Subcutaneous abdominal adipose tissue (tissue), 5 donors: Measurements from ENCODE around the gene IFITM2.
"Not testable (repeated sequence)": the region's sequence is repeated elsewhere in the genome, so short reads cannot be mapped to it uniquely, and the experiment has no call there.

ENCODE experiments used
- H3K27ac ChIP-seq: one replicate; pipeline ENCODE4 v1.7.0; 2013; ENCODE audit warnings: low read depth, mild to moderate bottlenecking, inconsistent platforms, low read length, moderate library complexity
- H3K27me3 ChIP-seq, 5 donors: one replicate each; pipeline ENCODE4 v1.7.0; 2013; ENCODE audit warnings: low read length in 5 of 5, inconsistent platforms in 1 of 5; ENCODE audit not compliant: control insufficient read depth in 5 of 5, insufficient read depth in 4 of 5
- H3K36me3 ChIP-seq, 5 donors: one replicate each; pipeline ENCODE4 v1.7.0; 2013; ENCODE audit warnings: low read length in 5 of 5; ENCODE audit not compliant: control insufficient read depth in 5 of 5, insufficient read depth in 5 of 5
- H3K4me1 ChIP-seq, 5 donors: one replicate each; pipeline ENCODE4 v1.7.0; 2013; ENCODE audit warnings: low read length in 5 of 5, mild to moderate bottlenecking in 3 of 5, moderate library complexity in 1 of 5; ENCODE audit not compliant: control insufficient read depth in 5 of 5, insufficient read depth in 5 of 5
- H3K4me3 ChIP-seq, 5 donors: one replicate each; pipeline ENCODE4 v1.7.0; 2013; ENCODE audit warnings: low read length in 5 of 5, low read depth in 1 of 5
- H3K9ac ChIP-seq, 5 donors: one replicate each; pipeline ENCODE4 v1.7.0; 2013; ENCODE audit warnings: low read length in 5 of 5, mild to moderate bottlenecking in 4 of 5, moderate library complexity in 3 of 5
- H3K9me3 ChIP-seq, 5 donors: one replicate each; pipeline ENCODE4 v1.7.0; 2013; ENCODE audit warnings: low read length in 5 of 5; ENCODE audit not compliant: control insufficient read depth in 5 of 5
- donor health status: healthy.
- donor health status: healthy.
- donor health status: healthy.
- donor health status: healthy.
- donor health status: healthy.

Gene IFITM2

GRCh38 chr11:281486-282161 is 26.0 kb upstream of the IFITM2 start:
- no peaks in the 10 kb centered on the region for H3K9me3 ChIP-seq
- H3K4me1 ChIP-seq: peaks cover 0 to 32% (median 24%) of the 10 kb centered on the region in 5 donors
- H3K27ac ChIP-seq: no peak overlapping the region
- H3K9ac ChIP-seq: no peak overlapping the region
- peaks cover 33 to 73% (median 51%) of the 10 kb centered on the region in 5 donors for H3K27me3 ChIP-seq
- H3K36me3 ChIP-seq: no peaks in the 10 kb centered on the region
- H3K4me3 ChIP-seq: peak overlapping the region in 2 of 5 donors; percentile 30 to 59

GRCh38 chr11:282171-282570 is 25.4 kb upstream of the IFITM2 start:
- Histone ChIP-seq H3K9me3 (no peaks in the 10 kb centered on the region), H3K4me1 (peaks cover 0 to 32% (median 24%) of the 10 kb centered on the region in 5 donors), H3K27me3 (peaks cover 35 to 76% (median 51%) of the 10 kb centered on the region in 5 donors), H3K4me3 (no peak overlapping the region), H3K27ac (no peak overlapping the region), H3K36me3 (no peaks in the 10 kb centered on the region), H3K9ac (no peak overlapping the region)

DNA sequence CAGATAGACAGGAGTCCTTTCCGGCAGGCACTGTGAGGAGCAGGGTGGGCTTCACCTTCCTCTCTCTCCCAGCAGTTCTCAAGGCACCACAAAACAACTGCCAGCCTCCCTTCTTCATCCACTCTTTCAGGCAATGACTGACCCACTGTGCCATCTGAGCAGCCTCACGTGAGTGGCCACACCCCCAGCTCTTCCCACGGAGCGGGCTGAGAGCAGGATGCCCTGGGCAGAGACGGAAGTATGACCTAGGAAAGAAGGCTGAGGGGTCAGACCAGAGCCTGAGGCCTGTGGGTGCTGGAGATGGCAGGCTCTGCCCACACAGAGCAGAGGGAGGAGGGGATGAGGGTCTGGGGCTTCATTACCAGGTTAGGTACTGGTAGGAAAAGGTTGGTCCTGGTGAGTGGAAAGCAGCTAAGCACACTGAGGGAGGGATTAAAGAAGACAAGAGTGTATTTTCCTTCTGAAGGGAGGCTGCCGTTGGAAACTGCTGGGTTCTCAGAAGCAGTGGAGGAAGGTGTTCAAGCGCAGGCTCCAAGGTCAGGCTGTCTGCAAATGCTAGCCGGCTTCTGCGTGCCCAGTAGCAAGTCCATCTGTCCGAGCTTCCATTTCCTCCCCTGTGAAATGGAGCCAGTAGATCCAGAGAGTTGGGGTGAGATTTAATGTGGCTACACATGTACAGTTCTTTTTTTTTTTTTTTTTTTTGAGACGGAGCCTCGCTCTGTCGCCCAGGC is 24.8 kb upstream of the IFITM2 start:
- Histone ChIP-seq H3K9me3 (no peaks in the 10 kb centered on the region), H3K9ac (no peak overlapping the region), H3K36me3 (no peaks in the 10 kb centered on the region), H3K4me3 (no peak overlapping the region), H3K4me1 (peaks cover 0 to 34% (median 26%) of the 10 kb centered on the region in 5 donors), H3K27me3 (peaks cover 38 to 78% (median 51%) of the 10 kb centered on the region in 5 donors), H3K27ac (no peak overlapping the region)

DNA sequence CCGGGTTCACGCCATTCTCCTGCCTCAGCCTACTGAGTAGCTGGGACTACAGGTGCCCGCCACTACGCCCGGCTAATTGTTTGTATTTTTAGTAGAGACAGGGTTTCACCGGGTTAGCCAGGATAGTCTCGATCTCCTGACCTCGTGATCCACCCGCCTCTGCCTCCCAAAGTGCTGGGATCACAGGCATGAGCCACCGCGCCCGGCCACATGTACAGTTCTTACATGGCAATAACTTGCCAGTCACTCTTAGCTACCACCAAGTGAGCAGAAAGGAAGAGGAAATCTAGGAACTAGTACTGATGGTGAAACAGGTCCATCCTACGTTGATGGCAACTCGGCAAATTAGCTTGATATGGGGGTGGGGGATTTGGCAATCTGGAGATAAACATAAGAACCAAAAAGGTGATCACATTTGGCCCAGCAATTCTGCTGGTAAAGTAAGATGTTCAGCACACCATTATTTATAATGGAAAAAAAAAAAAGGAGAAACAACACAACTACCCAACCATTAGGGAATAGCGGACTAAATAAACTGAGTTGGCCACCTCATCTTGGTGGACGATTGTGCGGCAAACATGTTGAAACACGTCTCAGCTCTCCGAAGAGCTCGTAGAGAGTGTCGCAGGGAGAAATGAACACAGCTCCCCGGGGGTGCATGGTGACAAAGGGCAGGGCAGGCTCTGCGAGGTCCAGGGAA is 24.1 kb upstream of the IFITM2 start:
- no peak overlapping the region for H3K4me3 ChIP-seq
- no peaks in the 10 kb centered on the region for H3K9me3 ChIP-seq
- H3K9ac ChIP-seq: no peak overlapping the region
- no peaks in the 10 kb centered on the region for H3K36me3 ChIP-seq
- H3K4me1 ChIP-seq: peaks cover 0 to 41% (median 32%) of the 10 kb centered on the region in 5 donors
- peaks cover 31 to 76% (median 47%) of the 10 kb centered on the region in 5 donors for H3K27me3 ChIP-seq
- no peak overlapping the region for H3K27ac ChIP-seq

DNA sequence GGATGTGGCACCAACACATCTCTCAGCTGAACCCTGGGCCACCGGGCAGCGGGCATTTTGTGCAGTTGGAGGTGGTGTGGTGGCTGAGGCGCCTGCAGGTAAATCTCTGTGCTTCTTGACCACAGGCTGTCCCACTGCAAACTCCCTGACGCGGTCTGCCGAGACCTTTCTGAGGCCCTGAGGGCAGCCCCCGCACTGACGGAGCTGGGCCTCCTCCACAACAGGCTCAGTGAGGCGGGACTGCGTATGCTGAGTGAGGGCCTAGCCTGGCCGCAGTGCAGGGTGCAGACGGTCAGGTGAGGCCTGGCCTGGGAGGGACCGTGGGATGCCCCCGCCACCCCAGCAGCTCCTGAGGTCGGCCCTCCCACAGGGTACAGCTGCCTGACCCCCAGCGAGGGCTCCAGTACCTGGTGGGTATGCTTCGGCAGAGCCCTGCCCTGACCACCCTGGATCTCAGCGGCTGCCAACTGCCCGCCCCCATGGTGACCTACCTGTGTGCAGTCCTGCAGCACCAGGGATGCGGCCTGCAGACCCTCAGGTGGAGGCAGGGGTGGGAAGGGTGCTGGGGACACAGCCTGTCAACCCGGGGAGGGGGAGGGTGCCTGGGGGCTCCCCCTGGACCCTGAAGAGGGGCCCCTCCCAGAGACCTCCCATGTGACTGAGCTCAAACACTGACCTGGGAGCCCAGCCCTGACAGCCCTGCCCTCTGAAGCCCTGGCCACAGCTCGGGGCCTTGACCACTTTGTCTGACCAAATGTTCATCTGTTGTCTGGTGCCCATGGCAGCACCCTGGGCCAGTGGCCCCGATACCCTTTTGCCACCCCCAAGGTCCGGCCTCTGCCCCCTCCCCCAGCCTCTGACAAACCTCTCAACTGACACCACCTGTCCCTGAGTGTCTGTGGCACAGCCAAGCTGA is 23.3 kb upstream of the IFITM2 start:
- Histone ChIP-seq H3K9me3 (no peaks in the 10 kb centered on the region), H3K27me3 (peaks cover 25 to 68% (median 41%) of the 10 kb centered on the region in 5 donors), H3K36me3 (no peaks in the 10 kb centered on the region), H3K4me1 (peaks cover 0 to 36% (median 30%) of the 10 kb centered on the region in 5 donors), H3K9ac (no peak overlapping the region), H3K4me3 (no peak overlapping the region), H3K27ac (no peak overlapping the region)

- H3K9ac ChIP-seq: no peak overlapping the region
- peaks cover 0 to 35% (median 30%) of the 10 kb centered on the region in 5 donors for H3K4me1 ChIP-seq
Observed at GRCh38 chr11:285021-285893, 22.4 kb upstream of the IFITM2 start.

DNA sequence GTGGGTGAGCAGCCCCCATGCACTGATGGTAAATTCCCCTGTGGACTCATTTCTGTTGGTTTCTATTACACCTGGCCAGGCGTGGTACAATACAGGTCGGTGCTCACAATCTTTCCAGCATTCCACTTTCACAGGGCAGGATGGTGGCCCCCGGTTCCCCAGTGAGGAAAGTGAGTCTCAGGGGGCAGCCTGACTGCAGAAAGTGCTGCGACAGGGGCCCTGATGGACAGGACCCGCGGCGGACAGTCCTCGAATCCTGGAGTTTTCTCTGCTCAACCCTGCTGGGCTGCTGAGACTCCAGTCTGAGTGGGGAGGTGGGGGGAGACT is 21.8 kb upstream of the IFITM2 start:
- H3K27ac ChIP-seq: no peak overlapping the region
- peaks cover 0 to 29% (median 26%) of the 10 kb centered on the region in 5 donors for H3K4me1 ChIP-seq
- H3K36me3 ChIP-seq: peaks cover 0 to 3% (median 0%) of the 10 kb centered on the region in 5 donors
- H3K9me3 ChIP-seq: no peaks in the 10 kb centered on the region
- no peak overlapping the region for H3K9ac ChIP-seq
- H3K4me3 ChIP-seq: no peak overlapping the region
- peaks cover 19 to 56% (median 32%) of the 10 kb centered on the region in 5 donors for H3K27me3 ChIP-seq

More at GRCh38 chr11:285021-285893, 22.4 kb upstream of the IFITM2 start:
- Histone ChIP-seq H3K9me3 (no peaks in the 10 kb centered on the region), H3K36me3 (no peaks in the 10 kb centered on the region), H3K27ac (no peak overlapping the region), H3K4me3 (no peak overlapping the region), H3K27me3 (peaks cover 22 to 61% (median 35%) of the 10 kb centered on the region in 5 donors)

DNA sequence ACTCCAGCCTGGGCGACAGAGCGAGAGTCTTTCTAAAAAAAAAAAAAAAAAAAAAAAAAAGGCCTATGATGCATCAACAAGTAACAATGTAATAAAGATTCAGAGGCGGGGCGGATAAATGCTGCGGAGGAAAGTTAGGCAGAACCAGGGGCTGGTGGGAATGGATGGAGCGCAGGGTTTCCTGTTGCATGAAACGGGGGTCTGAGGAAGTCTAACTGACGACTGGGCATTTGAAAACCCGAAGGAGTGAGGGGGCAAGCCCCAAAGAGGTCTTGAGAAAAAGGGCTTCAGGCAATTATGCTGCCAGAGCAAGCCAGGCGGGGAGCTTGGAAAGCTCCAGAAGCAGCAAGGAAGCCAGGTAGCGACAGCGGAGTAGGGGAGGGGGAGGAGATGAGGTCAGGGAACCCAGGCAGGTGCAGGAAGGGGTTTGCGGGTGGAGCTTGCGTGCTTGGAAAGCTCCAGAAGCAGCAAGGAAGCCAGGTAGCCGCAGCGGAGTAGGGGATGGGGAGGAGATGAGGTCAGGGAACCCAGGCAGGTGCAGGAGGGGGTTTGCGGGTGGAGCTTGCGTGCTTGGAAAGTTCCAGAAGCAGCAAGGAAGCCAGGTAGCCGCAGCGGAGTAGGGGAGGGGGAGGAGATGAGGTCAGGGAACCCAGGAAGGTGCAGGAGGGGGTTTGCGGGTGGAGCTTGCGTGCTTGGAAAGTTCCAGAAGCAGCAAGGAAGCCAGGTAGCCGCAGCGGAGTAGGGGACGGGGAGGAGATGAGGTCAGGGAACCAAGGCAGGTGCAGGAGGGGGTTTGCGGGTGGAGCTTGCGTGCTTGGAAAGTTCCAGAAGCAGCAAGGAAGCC is 20.4 kb upstream of the IFITM2 start:
- H3K27me3 ChIP-seq: peaks cover 5 to 42% (median 19%) of the 10 kb centered on the region in 5 donors
- H3K36me3 ChIP-seq: peaks cover 0 to 16% (median under 1%) of the 10 kb centered on the region in 5 donors
- not testable (repeated sequence) for H3K4me3 ChIP-seq, H3K9ac ChIP-seq, H3K9me3 ChIP-seq, H3K27ac ChIP-seq
- peaks cover 0 to 20% (median 16%) of the 10 kb centered on the region in 5 donors for H3K4me1 ChIP-seq
